Adipose tissue (tissue), 3 donors: Measurements from ENCODE around the gene SCARF1. TPM values are rescaled to one million over a fixed set of nuclear protein-coding genes. Genes with fewer than 3 reads are reported as not detected.

Experiments
- H3K27ac ChIP-seq: one replicate; pipeline ENCODE4 v1.5.1; 2013; ENCODE audit warnings: low read depth, low read length
- WGBS, 3 donors: extraction: QIAGEN DNeasy Blood & Tissue Kit; methylation state at CpG; one replicate each; pipeline ENCODE4 v1.1.7; 2013; 5-methylcytosine and 5-hydroxymethylcytosine counted together
- polyA plus RNA-seq, 3 donors: library from polyadenylated mRNA; stranded (reverse); fragments of 200-250 nt; gene quantifications; one replicate each; pipeline ENCODE4 v1.2.3, GENCODE V29; 2013
- donor health status: healthy with polysubstance abuse.
- donor health status: Bipolar disorder and iron deficiency.
- donor health status: healthy.

Gene SCARF1
- polyA plus RNA-seq, 3 donors: 3.8 to 22.6 (median 19.8) TPM

GRCh38 chr17:1648963-1649843, 3.7 kb upstream of the SCARF1 start:
- peak overlapping the region; percentile 71 for H3K27ac ChIP-seq
- 0 to 1% (median 0%) methylated on average over 40 to 98 of the region's 100 CpGs for WGBS, 3 donors

GRCh38 chr17:1648173-1648962, 2.8 kb upstream of the SCARF1 start:
- no peak overlapping the region for H3K27ac ChIP-seq
- WGBS, 3 donors: 1 to 10% (median 4%) methylated on average over 52 to 54 of the region's 54 CpGs

GRCh38 chr17:1647802-1648171, 2.3 kb upstream of the SCARF1 start:
- H3K27ac ChIP-seq: no peak overlapping the region

GRCh38 chr17:1646199-1646875, 805 bp upstream of the SCARF1 start:
- no peak overlapping the region for H3K27ac ChIP-seq

More at GRCh38 chr17:1647802-1648171, 2.3 kb upstream of the SCARF1 start:
- WGBS, 3 donors: 64 to 76% (median 72%) methylated on average over 11 of the region's 11 CpGs

GRCh38 chr17:1644493-1645206, 882 bp downstream of the SCARF1 start:
- 36 to 79% (median 41%) methylated on average over 15 of the region's 15 CpGs for WGBS, 3 donors
- H3K27ac ChIP-seq: no peak overlapping the region

More at GRCh38 chr17:1646199-1646875, 805 bp upstream of the SCARF1 start:
- 80 to 91% (median 84%) methylated on average over 12 to 13 of the region's 13 CpGs for WGBS, 3 donors

- WGBS, 3 donors: 22 to 42% (median 24%) methylated on average over 9 to 13 of the region's 13 CpGs
- H3K27ac ChIP-seq: no peak overlapping the region
Observed at GRCh38 chr17:1643999-1644492, 1.5 kb downstream of the SCARF1 start.

GRCh38 chr17:1643293-1643998, 2.1 kb downstream of the SCARF1 start:
- H3K27ac ChIP-seq: no peak overlapping the region
- 1 to 2% (median 1%) methylated on average over 53 to 84 of the region's 90 CpGs for WGBS, 3 donors

- no peak overlapping the region for H3K27ac ChIP-seq
- 81 to 91% (median 87%) methylated on average over 12 of the region's 12 CpGs for WGBS, 3 donors
Observed at GRCh38 chr17:1641065-1641403, 4.5 kb downstream of the SCARF1 start.

- H3K27ac ChIP-seq: no peak overlapping the region
- 58 to 87% (median 77%) methylated on average over 20 to 23 of the region's 23 CpGs for WGBS, 3 donors
Observed at GRCh38 chr17:1640329-1641064, 5.0 kb downstream of the SCARF1 start.

GRCh38 chr17:1639549-1640180, 5.9 kb downstream of the SCARF1 start:
- no peak overlapping the region for H3K27ac ChIP-seq
- 57 to 81% (median 72%) methylated on average over 11 of the region's 11 CpGs for WGBS, 3 donors

GRCh38 chr17:1638624-1639300, 6.8 kb downstream of the SCARF1 start:
- WGBS, 3 donors: 76 to 82% (median 80%) methylated on average over 15 to 19 of the region's 19 CpGs
- no peak overlapping the region for H3K27ac ChIP-seq

- WGBS, 3 donors: 63 to 77% (median 72%) methylated on average over 17 of the region's 17 CpGs
- no peak overlapping the region for H3K27ac ChIP-seq
Observed at GRCh38 chr17:1638171-1638590, 7.4 kb downstream of the SCARF1 start.

- 85 to 89% (median 88%) methylated on average over 15 of the region's 15 CpGs for WGBS, 3 donors
- no peak overlapping the region for H3K27ac ChIP-seq
Observed at GRCh38 chr17:1636732-1637285, 8.7 kb downstream of the SCARF1 start.

GRCh38 chr17:1635675-1636465, 9.7 kb downstream of the SCARF1 start:
- no peak overlapping the region for H3K27ac ChIP-seq
- 88 to 93% (median 92%) methylated on average over 10 of the region's 10 CpGs for WGBS, 3 donors
